Measurements from ENCODE around the gene DPYSL3.

The DPYSL3 gene

DNA sequence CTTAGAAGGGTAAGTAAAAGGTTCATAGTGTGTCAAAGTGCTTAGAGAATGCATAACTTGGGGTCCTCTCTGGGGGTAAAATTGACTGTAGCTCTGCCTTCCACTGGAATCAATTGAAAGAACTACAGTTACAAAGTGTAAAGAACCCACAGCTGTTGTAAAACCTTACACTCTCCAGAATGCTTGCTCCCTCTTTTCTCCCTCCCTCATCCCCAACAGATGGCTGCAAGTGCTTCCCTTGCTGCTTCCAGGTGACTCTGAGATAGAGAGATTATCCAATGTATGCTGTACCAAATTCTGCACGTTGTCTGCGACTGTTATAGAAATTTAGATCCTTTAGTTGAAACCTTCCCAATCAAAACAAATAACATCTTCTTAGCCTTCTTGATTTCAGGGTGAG is 149.1 kb downstream of the DPYSL3 start:
- in situ Hi-C loops (cut with MboI; ENCODE audit: low sequenced_read_pairs, unreplicated experiment), result no loop called here
- TF ChIP-seq, protein P1, sequence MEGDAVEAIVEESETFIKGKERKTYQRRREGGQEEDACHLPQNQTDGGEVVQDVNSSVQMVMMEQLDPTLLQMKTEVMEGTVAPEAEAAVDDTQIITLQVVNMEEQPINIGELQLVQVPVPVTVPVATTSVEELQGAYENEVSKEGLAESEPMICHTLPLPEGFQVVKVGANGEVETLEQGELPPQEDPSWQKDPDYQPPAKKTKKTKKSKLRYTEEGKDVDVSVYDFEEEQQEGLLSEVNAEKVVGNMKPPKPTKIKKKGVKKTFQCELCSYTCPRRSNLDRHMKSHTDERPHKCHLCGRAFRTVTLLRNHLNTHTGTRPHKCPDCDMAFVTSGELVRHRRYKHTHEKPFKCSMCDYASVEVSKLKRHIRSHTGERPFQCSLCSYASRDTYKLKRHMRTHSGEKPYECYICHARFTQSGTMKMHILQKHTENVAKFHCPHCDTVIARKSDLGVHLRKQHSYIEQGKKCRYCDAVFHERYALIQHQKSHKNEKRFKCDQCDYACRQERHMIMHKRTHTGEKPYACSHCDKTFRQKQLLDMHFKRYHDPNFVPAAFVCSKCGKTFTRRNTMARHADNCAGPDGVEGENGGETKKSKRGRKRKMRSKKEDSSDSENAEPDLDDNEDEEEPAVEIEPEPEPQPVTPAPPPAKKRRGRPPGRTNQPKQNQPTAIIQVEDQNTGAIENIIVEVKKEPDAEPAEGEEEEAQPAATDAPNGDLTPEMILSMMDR (IDR thresholded peaks at IDR 0.05; ENCODE audit: borderline replicate concordance, control extremely low read depth, extremely low read depth, insufficient read depth, missing control alignments), result no peak
- no peak for DNase-seq (ENCODE audit: low spot score)

DNA sequence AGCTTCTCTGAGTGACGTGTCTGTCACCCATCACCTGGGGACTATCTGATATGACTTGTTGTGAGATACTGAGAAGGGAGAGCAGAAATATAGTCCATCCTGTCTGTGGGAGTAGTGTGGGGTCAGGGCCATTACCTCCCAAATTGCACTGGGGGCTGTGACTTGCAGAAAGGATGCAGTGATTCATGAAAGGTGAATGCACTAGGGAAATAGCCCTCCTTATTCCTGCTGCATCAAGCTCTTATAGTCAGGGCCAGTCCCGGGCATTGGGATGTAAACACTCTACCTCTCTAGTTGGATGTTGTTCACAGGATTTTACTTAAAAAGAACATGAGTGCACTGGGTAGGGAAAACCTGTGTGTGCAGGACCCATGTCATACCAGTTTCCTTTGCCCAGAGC is 150.3 kb downstream of the DPYSL3 start:
- in situ Hi-C loops (cut with MboI; ENCODE audit: low sequenced_read_pairs, unreplicated experiment), result no loop called here
- TF ChIP-seq, protein P1 (IDR thresholded peaks at IDR 0.05; ENCODE audit: borderline replicate concordance, control extremely low read depth, extremely low read depth, insufficient read depth, missing control alignments), result no peak

DNA sequence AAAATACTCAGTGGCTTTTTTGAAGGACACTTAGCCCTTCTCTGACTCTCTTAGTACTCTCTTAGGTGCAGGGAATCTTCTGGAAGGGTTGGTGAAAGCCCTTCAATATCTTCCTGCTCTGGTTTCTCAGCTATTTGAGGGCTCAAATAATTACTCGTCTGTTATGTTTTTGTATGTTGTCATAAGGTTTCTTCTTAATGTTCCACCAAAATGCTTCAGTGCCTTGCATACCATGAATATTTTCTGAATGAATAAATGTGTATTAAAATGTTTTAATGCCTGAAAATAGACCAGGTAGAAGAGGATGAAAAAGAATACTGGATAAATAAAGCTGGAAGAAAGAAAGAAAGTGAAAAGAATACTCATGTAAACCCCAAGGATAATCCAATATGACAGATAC is 150.8 kb downstream of the DPYSL3 start:
- DNase-seq (ENCODE audit: low spot score), result no peak
- in situ Hi-C loops (cut with MboI; ENCODE audit: low sequenced_read_pairs, unreplicated experiment), result no loop called here
- TF ChIP-seq, protein P1 (IDR thresholded peaks at IDR 0.05; ENCODE audit: borderline replicate concordance, control extremely low read depth, extremely low read depth, insufficient read depth, missing control alignments), result no peak

More for the DNA sequence above, 150.3 kb downstream of the DPYSL3 start:
- DNase-seq (ENCODE audit: low spot score), result no peak

DNA sequence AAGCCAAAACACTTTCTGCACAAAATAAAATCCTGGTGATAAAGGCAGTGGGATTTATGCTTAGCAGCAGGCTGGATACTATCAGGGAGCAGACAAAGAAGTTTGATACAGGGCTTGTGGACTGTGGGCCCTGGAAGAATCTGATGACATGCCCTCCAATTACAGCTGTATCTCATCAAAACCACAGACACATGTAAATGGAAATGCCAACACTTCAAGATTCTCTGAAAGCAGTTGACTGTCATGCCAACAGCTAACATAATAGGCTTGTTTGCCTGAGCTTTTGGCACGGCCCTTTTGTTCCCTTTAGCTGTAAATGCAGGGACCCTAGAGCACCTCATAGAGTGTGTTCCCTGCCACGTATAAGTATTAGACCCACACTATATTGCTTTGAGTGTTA is 160.6 kb downstream of the DPYSL3 start:
- DNase-seq (ENCODE audit: low spot score), result no peak
- TF ChIP-seq, protein P1 (IDR thresholded peaks at IDR 0.05; ENCODE audit: borderline replicate concordance, control extremely low read depth, extremely low read depth, insufficient read depth, missing control alignments), result no peak
- in situ Hi-C loops (cut with MboI; ENCODE audit: low sequenced_read_pairs, unreplicated experiment), result no loop called here

DNA sequence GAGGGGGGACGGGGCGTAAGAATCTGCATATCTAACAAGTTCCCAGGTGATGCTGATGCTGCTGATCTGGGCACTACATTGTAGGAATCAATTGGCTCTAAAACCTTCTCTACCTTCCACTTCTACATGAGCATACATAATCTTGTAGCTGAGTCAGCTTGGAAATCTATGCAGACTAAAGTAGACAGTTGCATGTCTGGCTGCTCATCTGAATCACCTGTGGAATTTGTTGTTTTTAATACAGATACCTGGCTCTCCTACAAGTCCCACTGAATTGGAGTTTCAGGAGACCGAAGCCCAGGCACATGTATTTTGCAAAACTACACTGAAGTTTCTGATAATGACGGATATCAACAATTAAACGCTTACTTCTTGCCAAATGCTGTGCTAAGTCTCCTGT is 161.4 kb downstream of the DPYSL3 start:
- in situ Hi-C loops (cut with MboI; ENCODE audit: low sequenced_read_pairs, unreplicated experiment), result no loop called here
- DNase-seq (ENCODE audit: low spot score), result no peak
- TF ChIP-seq, protein P1 (IDR thresholded peaks at IDR 0.05; ENCODE audit: borderline replicate concordance, control extremely low read depth, extremely low read depth, insufficient read depth, missing control alignments), result no peak

DNA sequence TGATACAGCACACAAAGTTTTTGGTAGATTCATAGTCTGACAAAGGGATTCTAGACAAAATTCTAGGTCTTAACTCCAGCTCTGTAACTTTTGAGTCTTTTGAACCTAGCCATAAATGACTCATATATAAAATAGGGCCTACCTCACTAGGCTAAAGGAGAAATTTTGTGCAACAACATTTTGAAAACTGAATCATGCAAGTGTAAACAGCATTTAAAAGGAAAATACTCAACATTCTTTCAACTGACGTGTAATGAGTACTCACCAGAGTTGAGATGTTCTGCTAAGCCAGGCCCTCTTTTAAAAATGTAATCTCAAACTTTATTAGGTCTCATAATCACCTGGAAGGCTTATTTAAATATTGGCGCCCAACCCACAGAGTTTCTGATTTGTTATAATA is 161.8 kb downstream of the DPYSL3 start:
- DNase-seq (ENCODE audit: low spot score), result no peak
- in situ Hi-C loops (cut with MboI; ENCODE audit: low sequenced_read_pairs, unreplicated experiment), result no loop called here
- TF ChIP-seq, protein P1 (IDR thresholded peaks at IDR 0.05; ENCODE audit: borderline replicate concordance, control extremely low read depth, extremely low read depth, insufficient read depth, missing control alignments), result no peak

Data from GM13976 (cell line).